Activated CD8-positive, alpha-beta memory T cell treated with anti-CD3 and anti-CD28 coated beads, Interleukin-2, amount 50 U/mL, for 1 hour (primary cell): ENCODE measurements around the gene RND2.
"Not testable (repeated sequence)": the region's sequence is repeated elsewhere in the genome, so short reads cannot be mapped to it uniquely, and the experiment has no call there.

Experiments
- DNase-seq: peaks from one replicate; pipeline ENCODE4 v3.0.0-alpha.2; 2020; ENCODE audit errors: extremely low read depth

Gene RND2

DNA sequence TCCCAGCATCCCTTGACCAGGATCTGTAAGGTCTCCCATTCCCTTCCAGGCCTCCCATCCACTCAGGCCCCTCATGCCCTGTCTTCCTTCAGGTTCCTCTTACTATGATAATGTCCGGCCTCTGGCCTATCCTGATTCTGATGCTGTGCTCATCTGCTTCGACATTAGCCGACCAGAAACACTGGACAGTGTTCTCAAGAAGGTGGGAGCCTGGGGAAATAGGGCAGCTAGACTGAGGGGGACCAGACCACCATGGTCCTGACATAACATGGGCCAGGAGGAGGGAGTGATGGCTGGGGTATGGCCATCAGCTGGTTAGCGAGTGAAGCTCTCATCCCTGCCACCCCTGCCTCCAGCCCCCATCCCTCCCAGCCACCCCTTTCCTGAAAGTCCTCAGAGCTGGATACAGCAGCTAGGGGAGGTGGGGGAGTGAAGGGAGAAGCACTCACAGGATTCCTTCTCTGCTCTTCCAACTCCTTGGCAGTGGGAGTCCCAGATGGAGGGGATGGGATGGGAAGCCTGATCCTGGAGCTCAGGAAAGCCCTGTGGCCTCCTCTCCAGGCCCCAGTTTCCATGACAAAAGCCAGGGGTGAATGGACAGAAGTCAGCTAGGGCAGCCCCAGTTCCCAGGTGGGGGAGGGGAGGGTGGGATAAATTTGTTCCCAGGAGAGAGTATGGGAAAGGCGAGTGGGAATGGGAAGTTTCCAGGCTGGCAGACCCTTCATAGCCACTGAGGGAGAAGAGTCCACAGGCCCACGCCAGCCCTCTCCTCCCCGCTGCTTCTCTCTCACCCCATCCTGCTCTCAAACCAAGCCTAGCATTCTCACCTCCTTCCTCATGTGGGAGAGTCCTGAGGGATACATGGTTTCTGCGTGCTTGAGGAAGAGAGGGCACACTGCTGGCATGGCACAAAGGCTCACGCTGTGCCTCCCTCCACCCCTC lies 2.3 kb downstream of the RND2 start:
- DNase-seq = no peak

DNA sequence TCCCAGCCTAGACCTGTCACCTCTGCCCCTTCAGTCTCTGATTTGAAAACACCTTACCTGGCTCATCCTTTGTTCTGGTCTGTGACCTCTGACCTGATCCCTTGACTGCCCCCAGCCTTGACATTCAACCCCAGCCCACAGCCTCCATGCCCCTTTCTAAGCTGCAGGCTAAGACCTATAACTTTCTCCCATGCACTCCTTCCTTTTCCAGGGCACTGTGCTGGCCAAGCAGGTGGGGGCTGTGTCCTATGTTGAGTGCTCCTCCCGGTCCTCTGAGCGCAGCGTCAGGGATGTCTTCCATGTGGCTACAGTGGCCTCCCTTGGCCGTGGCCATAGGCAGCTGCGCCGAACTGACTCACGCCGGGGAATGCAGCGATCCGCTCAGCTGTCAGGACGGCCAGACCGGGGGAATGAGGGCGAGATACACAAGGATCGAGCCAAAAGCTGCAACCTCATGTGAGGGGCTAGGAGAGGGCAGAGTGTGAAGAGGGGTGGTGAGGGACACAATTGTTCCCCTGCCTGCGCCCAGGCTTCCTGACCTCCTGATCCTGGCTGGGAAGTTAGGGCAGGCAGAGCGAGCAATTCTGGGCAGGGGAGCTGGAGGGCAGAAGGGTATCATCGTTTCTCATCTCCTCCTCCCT lies 3.3 kb downstream of the RND2 start:
- no peak for DNase-seq

DNA sequence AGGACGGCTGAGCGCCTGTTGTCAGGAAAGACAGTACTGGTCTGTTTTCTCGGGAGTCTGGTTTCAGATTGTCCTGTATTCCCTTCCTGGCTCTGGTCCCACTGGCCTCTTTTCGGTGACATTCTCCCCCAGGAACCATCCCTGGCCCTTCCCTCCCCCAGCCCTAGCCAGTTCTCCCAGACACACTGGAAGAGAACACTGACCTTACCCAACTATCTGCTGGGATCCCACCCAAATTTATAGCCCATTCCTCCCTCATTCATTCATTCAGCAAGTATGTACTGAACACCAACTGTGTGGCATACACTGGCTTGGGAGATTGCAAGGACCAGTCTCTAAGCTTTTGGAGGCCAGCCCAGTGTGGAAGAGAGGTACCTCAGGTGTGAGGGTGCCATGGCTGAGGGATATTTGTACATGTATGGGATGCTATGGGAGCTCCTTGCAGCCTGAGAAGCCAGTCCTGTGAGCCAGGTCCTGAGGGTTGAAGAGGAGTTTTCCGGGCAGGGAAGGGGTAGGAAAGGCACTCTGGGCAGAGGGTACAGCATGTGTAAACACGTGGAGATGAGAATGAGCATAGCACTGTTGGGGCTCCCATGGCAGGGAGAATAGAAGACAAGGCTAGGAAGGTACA lies 5.2 kb downstream of the RND2 start:
- no peak for DNase-seq

DNA sequence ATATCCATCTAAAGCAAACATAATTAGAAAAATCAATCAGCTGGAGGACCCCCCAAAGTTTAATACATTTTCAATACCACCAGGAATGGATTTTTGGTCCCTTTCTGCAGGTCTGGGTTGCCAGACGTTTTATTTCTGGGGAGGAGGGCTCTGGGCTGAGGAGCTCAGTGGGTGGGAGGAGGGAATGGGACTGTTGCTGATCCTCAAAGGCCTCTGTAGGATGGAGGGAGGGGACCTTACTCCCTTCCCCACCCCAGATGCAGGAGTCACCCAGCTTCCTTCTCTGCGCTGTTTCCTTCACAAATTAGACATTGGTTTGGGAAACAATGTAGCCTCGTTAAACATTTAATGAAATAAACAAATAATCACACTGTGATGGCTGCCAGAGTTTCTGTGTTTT lies 6.6 kb downstream of the RND2 start:
- no peak for DNase-seq

DNA sequence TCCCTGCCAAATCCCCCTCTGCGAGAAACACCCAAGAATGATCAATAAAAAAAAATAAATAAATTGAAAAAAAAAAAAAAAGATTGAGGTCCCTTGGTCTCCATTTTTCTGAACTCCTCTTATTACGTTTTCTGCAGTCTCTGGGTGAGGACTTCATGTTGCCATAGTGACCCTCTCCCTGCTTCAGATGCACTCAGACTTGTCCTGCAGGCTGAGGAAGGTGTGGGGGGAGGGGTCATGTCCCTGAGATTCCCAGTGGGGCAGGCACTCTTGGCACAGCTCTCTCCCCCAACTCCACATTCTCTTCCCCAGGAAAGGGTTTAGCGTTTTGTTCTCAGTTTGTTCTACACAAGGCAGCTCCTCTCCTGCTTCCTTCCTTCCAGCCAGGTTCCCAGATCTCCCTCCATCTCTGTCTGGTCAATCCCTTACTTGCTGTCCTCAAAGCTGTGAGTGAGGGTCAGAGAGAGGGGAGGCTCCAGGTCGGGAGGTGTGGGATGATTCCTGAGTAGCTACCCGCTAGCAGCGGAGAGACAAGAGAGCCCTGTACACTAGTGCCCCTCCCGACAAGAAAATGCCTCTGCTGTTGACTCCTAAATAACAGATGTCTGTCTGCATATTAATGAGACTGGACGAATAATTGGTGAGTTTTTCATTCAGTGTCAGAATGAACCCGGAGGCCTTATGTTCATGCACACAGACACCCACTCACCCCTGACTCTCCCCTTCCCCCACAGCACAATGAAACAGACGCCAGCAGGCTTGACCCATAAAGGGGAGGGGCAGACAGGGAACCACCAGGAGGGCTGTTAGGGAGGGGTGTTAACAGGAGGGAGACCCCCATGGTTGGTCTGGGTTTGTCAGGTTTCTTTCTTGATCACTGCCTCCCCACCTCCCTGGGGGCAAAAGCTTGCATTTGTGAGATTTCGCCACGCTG lies 9.2 kb downstream of the RND2 start:
- DNase-seq = no peak

DNA sequence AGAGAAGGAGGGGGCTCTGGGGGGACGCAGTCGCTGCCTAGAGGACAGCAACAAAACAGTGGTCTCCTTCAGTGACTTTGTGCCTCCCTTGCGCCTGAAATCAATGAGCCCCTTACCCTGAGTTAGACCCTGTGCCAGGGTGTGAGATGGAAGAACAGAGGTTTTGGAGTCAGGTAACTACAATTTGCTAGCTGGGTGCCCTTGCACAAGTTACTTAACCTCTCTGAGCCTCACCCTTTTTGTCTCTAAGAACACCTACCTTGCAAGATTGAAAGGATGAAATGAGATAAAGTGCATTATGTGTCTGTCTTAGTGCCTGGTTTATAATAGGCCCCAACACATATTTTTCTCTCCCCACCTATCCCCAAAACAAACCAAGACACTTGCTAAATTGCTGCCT lies 9.9 kb downstream of the RND2 start:
- DNase-seq = no peak

DNA sequence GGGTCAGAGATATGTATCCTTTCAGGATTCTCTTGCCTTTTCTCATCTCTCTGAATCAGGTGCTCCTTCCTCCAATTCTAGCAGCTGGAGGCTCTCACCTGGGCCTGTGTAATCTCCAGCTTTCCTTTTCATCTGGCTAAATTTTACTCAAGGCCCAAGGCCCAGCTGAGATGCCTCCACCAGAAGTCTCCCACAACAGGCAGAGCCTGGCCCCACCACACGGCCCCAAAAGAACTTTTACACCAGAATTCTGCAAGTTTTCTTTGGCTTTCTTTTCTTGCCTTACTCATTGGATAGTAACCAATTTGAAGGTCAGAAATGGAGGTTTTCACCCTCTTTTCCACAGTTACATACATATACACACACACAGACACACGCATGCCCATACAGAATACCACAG lies 14.6 kb downstream of the RND2 start:
- no peak for DNase-seq

DNA sequence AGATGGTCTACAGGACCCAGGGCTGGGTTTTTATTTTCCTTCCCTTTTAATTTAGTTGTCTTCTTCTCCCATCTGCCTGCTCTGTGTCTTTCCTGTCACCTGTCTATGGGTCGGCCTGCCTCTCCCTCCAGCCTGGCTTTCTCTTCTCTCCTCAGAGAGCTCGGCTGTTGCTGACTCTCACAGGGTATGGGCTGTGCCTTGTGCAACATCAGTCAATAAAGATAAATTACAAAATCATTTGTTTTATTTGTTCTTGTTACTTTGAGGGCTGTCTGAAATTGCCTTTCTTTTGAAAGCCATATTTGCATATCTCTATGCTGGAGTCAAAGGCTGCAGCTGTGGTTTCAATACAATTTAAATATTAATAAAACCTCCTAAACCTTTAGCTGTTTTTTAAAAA lies 15.6 kb downstream of the RND2 start:
- no peak for DNase-seq

DNA sequence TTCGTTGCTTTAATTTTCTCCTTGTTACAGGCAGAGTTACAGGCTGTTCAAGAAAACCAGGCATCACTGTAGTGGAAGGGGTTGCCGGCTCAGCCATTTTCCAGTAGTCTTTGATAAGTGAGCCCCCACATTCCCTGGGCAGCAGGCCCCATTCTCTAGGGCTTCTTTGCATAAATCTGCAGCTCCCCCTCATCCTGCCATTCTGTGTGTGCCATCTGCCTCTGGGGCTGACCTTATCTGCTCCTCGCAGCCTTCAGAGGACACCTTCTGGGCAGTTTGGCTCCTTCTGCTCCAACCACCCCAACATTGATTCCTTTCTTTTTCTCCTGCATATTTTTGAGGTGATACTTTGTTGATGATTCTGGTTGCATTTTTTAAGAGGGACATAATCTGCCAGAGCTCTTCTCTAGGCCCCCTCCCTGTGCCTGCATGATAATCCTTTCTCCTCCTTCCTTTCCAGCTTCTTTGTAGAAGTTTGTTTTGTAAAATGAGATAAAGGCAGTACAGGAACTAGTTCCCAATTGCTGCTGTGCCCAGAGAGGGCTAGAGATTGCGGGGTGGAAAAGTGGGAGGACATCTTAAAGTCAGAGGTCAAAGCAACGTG lies 17.1 kb downstream of the RND2 start:
- DNase-seq = no peak

DNA sequence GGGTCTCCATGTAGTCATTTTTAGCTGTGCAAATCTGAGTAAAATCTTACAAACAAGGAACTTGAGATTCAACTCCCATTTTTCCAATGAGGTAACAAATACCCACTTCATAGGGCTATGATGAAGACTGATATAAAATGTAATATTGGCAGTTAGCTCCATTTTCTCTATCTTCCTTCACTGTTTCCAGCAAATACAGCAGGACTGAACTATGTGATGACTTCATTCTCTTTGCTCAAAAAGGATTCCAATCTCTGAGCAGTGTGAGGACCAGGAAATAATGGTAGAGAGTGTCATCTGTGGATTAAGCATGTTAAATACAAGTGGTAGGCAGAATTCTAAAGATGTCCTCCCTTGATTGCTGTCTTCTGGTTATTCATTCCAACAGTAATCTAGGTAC lies 18.3 kb downstream of the RND2 start:
- DNase-seq = no peak

DNA sequence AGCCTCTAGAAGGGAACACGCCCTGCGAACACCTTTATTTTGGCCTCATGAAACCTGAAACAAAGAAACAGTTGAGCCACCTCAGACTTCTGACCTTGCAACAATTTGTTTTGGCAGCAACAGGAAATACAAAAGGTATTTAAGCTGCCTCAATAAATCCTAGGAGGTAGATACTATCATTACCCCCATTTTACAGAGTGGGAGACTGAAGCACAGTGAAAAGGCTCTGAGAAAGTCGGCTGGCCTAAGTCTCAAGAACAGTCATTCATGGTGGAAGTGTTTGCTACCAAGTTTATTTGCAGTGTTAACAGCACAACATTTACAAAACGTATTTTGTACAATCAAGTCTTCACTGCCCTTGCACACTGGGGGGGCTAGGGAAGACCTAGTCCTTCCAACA lies 19.0 kb downstream of the RND2 start:
- DNase-seq = no peak

DNA sequence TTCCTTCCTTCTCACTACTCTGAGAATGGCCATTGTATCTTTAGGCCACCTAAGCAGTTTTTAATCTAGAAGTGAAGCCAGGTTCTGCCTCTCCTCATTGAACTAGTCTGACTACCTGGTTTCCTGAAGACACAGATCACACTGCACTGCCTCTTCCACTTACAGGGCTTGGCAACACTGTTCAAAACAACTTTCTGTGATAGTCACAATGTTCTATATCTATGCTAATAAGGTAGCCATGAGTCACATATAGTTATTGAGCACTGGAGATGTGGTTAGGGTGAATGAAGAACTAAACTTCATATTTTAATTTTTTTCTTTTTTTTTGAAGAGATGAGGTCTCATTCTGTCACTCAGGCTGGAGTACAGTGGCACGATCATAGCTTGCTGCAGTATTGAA lies 26.9 kb downstream of the RND2 start:
- no peak for DNase-seq

DNA sequence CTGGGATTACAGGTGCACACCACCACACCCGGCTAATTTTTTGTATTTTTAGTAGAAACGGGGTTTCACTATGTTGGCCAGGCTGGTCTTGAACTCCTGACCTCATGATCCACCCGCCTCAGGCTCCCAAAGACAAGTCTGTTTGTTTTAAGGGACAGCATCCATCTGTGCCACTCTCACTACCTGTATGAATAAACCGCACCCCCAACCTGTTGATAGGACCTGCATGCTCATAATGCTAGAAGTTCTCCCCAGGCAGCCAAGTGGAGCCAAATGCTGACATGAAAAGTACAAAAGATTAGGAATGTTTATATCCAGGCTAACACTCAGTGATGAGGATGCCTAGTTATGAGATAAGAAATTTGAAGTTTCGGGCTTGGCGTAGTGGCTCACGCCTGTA lies 28.0 kb downstream of the RND2 start:
- DNase-seq = not testable (repeated sequence)

DNA sequence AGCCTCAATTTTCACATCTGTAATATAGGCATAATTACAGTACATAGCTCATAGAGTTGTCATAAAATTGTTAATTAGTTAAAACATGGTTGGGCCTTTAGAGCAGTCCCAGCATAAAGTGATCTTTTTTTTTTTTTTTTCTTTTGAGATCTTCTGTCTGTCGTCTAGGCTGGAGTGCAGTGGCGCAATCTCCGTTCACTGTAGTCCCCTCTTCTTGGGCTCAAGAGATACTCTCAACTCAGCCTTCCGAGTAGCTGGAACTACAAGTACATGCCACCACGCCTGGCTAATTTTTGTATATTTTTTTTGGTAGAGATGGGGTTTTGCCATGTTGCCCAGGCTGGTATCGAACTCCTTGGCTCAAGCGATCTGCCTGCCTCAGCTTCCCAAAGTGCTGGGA lies 31.0 kb downstream of the RND2 start:
- DNase-seq = no peak

DNA sequence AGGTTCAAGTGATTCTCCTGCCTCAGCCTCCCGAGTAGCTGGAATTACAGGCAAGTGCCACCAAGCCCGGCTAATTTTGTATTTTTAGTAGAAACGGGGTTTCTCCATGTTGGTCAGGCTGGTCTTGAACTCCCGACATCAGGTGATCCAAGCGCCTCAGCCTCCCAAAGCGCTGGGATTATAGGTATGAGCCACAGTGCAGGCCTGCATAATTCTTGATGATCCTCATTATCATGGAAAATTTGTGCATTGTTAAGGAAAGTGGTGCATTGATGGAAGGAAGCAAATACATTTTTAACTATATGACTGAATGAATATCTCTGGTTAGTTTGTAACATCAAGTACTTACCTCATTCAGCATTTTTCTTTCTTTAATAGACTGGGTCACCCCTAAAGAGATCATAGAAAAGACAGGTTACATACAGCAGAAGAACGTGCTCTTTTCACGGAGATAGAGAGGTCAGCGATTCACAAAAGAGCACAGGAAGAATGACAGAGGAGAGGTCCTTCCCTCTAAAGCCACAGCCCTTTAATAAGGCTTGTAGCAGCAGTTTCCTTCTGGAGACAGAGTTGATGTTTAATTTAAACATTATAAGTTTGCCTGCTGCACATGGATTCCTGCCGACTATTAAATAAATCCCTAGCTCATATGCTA lies 38.1 kb downstream of the RND2 start:
- no peak for DNase-seq

DNA sequence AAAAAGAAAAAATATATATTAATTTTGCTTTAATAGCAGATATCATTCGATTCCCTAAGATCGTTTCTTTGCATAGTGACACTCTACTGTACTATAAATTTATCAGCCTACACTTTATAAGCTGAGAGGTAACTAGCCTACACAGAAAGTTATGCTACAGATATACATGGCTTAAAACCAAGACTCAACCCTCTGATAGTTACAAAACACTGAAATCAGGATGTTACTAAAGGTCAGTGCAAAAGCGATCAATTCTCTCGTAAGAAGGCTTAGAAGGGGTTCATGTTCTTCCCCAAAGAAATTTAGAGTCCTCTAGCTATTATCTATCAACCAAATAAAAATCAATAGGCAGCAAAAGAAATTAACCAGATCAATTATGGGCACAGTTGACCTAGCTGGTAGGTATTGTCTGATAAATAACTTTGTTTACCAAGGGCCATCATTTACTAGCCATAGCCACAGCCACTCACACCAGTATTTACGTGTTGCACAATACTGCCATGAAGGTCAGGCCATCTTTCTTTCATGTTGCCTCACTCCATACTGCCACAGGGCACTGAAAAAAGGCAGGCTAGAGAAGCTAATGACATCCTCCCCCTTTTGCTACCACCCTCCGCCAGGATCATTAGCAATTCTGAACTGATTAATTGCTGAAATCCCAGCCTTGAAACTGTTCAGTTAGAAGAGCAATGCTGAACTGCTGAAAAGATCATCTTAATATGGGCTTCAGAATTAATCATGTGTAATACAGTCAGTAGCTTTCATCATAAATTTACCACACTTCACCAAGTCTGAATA lies 43.7 kb downstream of the RND2 start:
- no peak for DNase-seq

DNA sequence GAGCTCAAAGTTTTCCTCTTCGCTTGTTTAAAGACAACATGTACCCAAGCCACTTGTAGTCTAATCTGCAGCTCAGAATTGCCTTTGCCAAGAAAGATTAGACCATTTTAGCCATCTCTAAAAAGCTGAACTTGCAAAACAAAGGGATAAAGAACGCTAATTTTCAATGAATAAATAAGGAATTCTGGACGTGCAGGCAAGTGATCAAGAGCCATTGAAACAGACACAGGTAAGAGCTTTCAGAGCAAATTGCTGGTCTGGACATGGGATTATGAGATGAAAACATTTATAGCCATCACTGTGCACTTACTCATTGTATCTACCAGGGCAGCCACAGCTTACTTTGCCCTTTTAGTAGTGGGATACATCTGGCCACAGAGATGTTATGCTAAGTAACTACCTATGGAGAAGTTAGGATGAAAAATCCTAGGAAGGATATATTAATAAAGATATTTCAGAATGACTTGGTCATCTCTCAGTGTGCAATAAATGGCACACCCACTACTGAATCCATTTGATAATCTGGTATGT lies 44.4 kb downstream of the RND2 start:
- no peak for DNase-seq

DNA sequence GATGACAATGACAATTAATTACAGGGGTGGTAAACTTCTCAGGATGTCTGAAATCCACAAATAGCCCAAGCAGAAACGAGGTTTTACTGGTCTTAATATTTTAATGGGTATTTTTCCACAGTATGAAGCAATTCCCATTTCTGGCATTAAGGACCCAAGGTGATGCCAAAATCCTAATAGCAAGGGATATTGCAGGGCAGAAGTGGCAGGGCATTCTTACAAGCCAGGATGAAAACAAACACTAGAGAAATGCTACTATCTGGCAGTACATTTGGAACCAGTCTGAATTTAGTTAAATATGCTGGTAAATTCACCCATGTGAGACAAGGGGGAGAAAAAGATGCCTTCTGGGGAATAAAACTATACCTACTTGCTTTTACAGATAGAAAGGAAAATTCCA lies 45.2 kb downstream of the RND2 start:
- no peak for DNase-seq

DNA sequence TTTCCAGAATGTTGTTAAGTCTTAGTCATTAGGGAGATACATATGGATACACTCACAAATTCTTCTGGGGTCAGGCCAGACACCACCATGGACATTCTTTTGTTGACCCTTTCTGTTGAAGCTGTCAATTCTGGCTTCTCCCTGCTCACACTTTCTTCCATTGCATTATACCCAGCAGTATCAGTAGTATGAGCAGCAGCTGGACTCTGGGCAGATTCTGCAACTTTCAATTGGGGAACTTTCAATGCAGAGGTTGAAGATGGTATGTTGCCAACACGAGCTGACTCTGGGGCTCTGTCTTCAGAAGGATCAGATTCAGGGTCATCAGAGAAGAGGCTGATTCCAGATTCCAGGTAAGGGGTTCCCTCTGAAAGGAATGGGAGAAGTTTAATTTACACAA lies 45.8 kb downstream of the RND2 start:
- DNase-seq = no peak

DNA sequence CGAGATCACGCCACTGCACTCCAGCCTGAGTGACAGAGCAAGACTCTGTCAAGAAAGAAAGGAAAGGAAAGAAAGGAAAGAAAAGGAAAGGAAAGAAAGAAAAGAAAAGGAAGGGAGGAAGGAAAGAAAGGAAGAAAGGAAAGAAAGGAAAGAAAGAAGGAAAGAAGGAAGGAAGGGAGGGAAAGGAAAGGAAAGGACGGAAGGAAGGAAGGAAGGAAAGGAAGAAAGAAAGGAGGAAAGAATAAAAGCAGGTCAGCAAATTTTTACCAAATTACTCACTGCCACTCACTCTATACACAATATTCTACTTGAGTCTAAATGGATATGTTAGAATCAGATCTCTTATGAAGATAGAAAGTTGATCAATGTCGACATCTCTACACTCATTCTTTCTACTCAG lies 49.8 kb downstream of the RND2 start:
- DNase-seq = no peak
